GM18502 (cell line): ENCODE results near the gene KHNYN.
"Not testable (repeated sequence)": the region's sequence is repeated elsewhere in the genome, so short reads cannot be mapped to it uniquely, and the experiment has no call there.

ENCODE experiments used
- ATAC-seq: cut with Tn5 transposase; IDR thresholded peaks from one replicate; pipeline ENCODE4 v1.9.1; 2021; ENCODE audit warnings: mild to moderate bottlenecking; ENCODE audit not compliant: unreplicated experiment, poor library complexity

The KHNYN gene

GRCh38 chr14:24429395-24430142 is at the start of gene KHNYN, which contains the start of gene CBLN3:
TSS of gene KHNYN (plus strand) at chr14:24429954. CDS start at chr14:24430731, 777 bp downstream.
TSS of gene CBLN3 (minus strand) at chr14:24429668. CDS start at chr14:24429054, 614 bp downstream.
- peak; percentile 86 for ATAC-seq

GRCh38 chr14:24381363-24382063 is 48.2 kb upstream of the KHNYN start:
- ATAC-seq: no peak

GRCh38 chr14:24382064-24382371 is 47.7 kb upstream of the KHNYN start:
- no peak for ATAC-seq

GRCh38 chr14:24384169-24384568 is 45.6 kb upstream of the KHNYN start:
- no peak for ATAC-seq

- no peak for ATAC-seq
These were observed 44.2 kb upstream of the KHNYN start for GRCh38 chr14:24385524-24385923.

- ATAC-seq: no peak
These were observed 42.8 kb upstream of the KHNYN start for GRCh38 chr14:24387009-24387345.

GRCh38 chr14:24387579-24387978 is 42.2 kb upstream of the KHNYN start:
- not testable (repeated sequence) for ATAC-seq

GRCh38 chr14:24388474-24389179 is 41.1 kb upstream of the KHNYN start:
- ATAC-seq: no peak

GRCh38 chr14:24389226-24389848 is 40.4 kb upstream of the KHNYN start:
- ATAC-seq: no peak

- ATAC-seq: no peak
These were observed 38.9 kb upstream of the KHNYN start for GRCh38 chr14:24390701-24391468.

GRCh38 chr14:24392325-24393091 is 37.2 kb upstream of the KHNYN start:
- ATAC-seq: no peak

- ATAC-seq: no peak
These were observed 35.5 kb upstream of the KHNYN start for GRCh38 chr14:24394275-24394674.

- no peak for ATAC-seq
These were observed 33.9 kb upstream of the KHNYN start for GRCh38 chr14:24395609-24396582.

- no peak for ATAC-seq
These were observed 32.0 kb upstream of the KHNYN start for GRCh38 chr14:24397639-24398292.

GRCh38 chr14:24398293-24398652 is 31.5 kb upstream of the KHNYN start:
- no peak for ATAC-seq

GRCh38 chr14:24398653-24399446 is 30.9 kb upstream of the KHNYN start, which contains the start of gene NYNRIN:
TSS of gene NYNRIN (plus strand) at chr14:24399003. CDS start at chr14:24399247, 244 bp downstream.
- ATAC-seq: no peak

GRCh38 chr14:24399447-24399822 is 30.3 kb upstream of the KHNYN start:
- no peak for ATAC-seq
